GM21576 (cell line): ENCODE measurements around the gene CFAP206.

ENCODE experiments used
- ATAC-seq: cut with Tn5 transposase; IDR thresholded peaks from one replicate; pipeline ENCODE4 v1.9.1; 2021; ENCODE audit warnings: mild to moderate bottlenecking, moderate library complexity; ENCODE audit not compliant: unreplicated experiment

CFAP206 gene

GRCh38 chr6:87407901-87408720 lies at the start of gene CFAP206:
TSS of gene CFAP206 (plus strand) at chr6:87407972. CDS start at chr6:87409840, 1,868 bp downstream.
- ATAC-seq: peak; percentile 84

GRCh38 chr6:87364602-87365252 lies 43.0 kb upstream of the CFAP206 start:
- ATAC-seq: no peak

- ATAC-seq: no peak
Observed at GRCh38 chr6:87366072-87366827, 41.5 kb upstream of the CFAP206 start.

GRCh38 chr6:87366899-87367298 lies 40.9 kb upstream of the CFAP206 start:
- no peak for ATAC-seq

GRCh38 chr6:87373377-87373776 lies 34.4 kb upstream of the CFAP206 start:
- no peak for ATAC-seq

GRCh38 chr6:87375315-87375714 lies 32.5 kb upstream of the CFAP206 start:
- no peak for ATAC-seq

- no peak for ATAC-seq
Observed at GRCh38 chr6:87376643-87377042, 31.1 kb upstream of the CFAP206 start.

GRCh38 chr6:87378947-87379346 lies 28.8 kb upstream of the CFAP206 start:
- ATAC-seq: peak; percentile 69

GRCh38 chr6:87382861-87383260 lies 24.9 kb upstream of the CFAP206 start:
- ATAC-seq: no peak

- ATAC-seq: no peak
Observed at GRCh38 chr6:87384038-87384437, 23.7 kb upstream of the CFAP206 start.

GRCh38 chr6:87384449-87384848 lies 23.3 kb upstream of the CFAP206 start:
- ATAC-seq: no peak

- ATAC-seq: peak; percentile 49
Observed at GRCh38 chr6:87391334-87391733, 16.4 kb upstream of the CFAP206 start.

- peak; percentile 67 for ATAC-seq
Observed at GRCh38 chr6:87393026-87393622, 14.6 kb upstream of the CFAP206 start.

- ATAC-seq: no peak
Observed at GRCh38 chr6:87395431-87395830, 12.3 kb upstream of the CFAP206 start.

- peak; percentile 84 for ATAC-seq
Observed at GRCh38 chr6:87396595-87397392, 11.0 kb upstream of the CFAP206 start.

- ATAC-seq: no peak
Observed at GRCh38 chr6:87397656-87398055, 10.1 kb upstream of the CFAP206 start.

GRCh38 chr6:87401832-87402231 lies 5.9 kb upstream of the CFAP206 start:
- ATAC-seq: no peak

- peak; percentile 13 for ATAC-seq
Observed at GRCh38 chr6:87407561-87407900, 241 bp upstream of the CFAP206 start.

GRCh38 chr6:87408721-87409155 lies 966 bp downstream of the CFAP206 start:
- no peak for ATAC-seq

- ATAC-seq: no peak
Observed at GRCh38 chr6:87419266-87419665, 11.5 kb downstream of the CFAP206 start.
